NK-92 (cell line): Measurements from ENCODE around the gene FAM120C.

ENCODE experiments used
- DNase-seq: peaks from one replicate; lab custom pipeline; 2025; ENCODE audit not compliant: unreplicated experiment; lab: John Stamatoyannopoulos, UW

The FAM120C gene

DNA sequence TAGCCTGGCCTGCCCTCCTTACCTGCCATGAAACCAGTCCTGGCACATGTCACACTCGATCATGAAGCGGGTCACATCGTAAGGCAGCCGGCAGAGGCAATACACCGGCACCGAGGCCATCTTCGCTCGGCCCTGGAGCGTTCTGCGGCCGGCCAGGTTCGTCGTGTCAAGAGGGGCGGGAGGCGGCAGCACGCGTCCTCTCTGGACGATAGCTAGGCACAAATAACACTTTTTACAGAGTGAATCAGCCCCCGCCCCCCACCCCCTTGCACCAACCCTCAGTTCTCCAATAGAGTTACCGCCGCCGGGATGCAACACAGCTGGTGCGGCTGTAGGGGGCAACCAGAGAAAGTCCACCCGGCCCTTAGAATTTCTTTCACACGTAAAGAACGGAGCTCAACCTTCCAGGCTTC lies 140.4 kb downstream of the FAM120C start:
- no peak for DNase-seq

DNA sequence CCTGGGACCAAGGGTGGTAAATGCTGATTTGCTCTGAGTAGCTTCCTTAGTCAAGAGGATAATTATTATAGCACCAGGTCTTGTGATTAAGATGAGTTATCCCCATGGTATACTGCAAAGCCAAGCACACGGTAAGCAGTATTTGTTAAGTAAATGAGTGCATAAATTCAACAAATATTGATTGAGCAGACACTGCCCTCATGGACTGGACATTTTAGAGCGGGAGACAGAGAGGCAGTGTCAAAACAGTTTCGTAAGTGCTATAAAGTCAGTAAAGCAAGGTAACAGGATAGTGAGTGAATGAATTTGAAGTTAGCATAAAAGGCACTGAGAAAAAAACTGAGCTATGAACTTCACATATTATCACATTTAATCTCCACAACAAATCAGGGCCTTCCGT lies 152.7 kb downstream of the FAM120C start:
- no peak for DNase-seq

DNA sequence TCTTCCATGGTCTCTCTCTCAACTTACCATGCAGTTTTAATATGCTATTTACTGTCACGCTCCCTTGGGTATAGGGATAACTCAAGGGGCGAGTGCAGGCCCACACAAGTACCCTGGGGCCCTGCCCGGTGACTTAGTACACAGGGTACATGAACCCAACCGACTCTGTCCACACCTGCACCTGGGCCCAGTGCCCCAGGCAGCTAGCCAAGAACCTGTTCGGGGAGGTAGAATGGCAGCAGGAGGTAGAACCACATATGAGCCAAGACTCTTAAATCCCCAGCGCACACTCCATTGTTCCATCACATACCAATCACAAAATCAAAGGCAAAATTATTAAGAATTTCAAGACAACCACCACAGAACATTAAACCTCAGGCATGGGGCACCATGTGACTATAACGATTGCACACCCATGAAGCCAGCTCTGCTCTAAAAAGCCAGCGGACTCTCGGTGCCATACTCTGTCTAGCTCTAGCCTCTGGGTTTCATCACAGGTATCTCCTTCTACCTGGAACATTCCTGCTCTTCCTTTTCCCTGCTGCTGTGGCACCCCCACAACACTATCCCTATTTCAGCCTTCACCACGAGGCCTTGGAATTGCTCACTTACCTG lies 153.4 kb downstream of the FAM120C start:
- DNase-seq: no peak

DNA sequence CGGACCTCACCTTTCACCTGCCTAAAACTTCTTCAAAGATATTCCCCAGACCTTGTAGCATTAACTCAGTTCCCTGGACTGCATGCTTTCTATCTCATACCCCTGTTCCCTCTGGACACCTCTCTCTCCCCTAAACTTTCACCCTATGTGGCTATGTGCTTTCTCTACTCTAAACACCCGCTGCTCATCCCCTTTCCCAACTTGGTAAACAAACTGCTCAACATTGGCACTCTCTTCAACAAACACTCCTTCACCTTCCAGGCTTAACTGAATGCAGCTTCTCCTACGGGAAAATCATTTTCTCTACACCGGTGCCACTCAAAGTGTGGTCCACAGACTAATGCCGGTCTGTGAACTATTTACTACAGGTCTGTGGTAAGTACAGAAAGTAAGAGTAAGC lies 158.7 kb downstream of the FAM120C start:
- DNase-seq: no peak
